BE2C (cell line): ENCODE measurements around the gene ATP6V0E2.
"Not testable (repeated sequence)": the region's sequence is repeated elsewhere in the genome, so short reads cannot be mapped to it uniquely, and the experiment has no call there.

ENCODE experiments used
- DNase-seq: peaks from one replicate; pipeline ENCODE4 v3.0.0-alpha.2; 2020
- H3K27me3 ChIP-seq: fragments of 250-450 bp; sonication (Bioruptor Pico); 2 replicates; pipeline ENCODE4 v1.5.1; 2020; ENCODE audit warnings: mild to moderate bottlenecking
- H3K36me3 ChIP-seq: fragments of 250-450 bp; sonication (Bioruptor Pico); 2 replicates; pipeline ENCODE4 v1.5.1; 2020; ENCODE audit warnings: mild to moderate bottlenecking
- H3K4me1 ChIP-seq: fragments of 250-450 bp; sonication (Bioruptor Pico); 2 replicates; pipeline ENCODE4 v1.5.1; 2020
- H3K4me3 ChIP-seq: 2 replicates; pipeline ENCODE4 v1.5.1; 2011; ENCODE audit warnings: low read depth, low read length
- H3K9me3 ChIP-seq: fragments of 250-450 bp; sonication (Bioruptor Pico); 2 replicates; pipeline ENCODE4 v1.5.1; 2020
- CTCF ChIP-seq: IDR thresholded peaks from 2 replicates; pipeline ENCODE4 v1.5.1; 2012; ENCODE audit warnings: mild to moderate bottlenecking, low read depth, low read length

Gene ATP6V0E2

GRCh38 chr7:149827089-149827981, 46.4 kb upstream of the ATP6V0E2 start:
- no peak overlapping the region; the same call in 1 of the 2 replicates for H3K4me3 ChIP-seq
- peak; percentile 47 for DNase-seq
- no peak for TF ChIP-seq CTCF

GRCh38 chr7:149828357-149829309, 45.1 kb upstream of the ATP6V0E2 start:
- no peaks in the 10 kb centered on the region for H3K27me3 ChIP-seq
- DNase-seq, result no peak
- H3K4me1 ChIP-seq, result peaks cover 8% of the 10 kb centered on the region; the same call in 1 of the 2 replicates
- H3K4me3 ChIP-seq, result no peak overlapping the region
- no peaks in the 10 kb centered on the region for H3K36me3 ChIP-seq
- TF ChIP-seq CTCF, result no peak
- peaks cover under 1% of the 10 kb centered on the region; the same call in 1 of the 2 replicates for H3K9me3 ChIP-seq

More at GRCh38 chr7:149827089-149827981, 46.4 kb upstream of the ATP6V0E2 start:
- Histone ChIP-seq H3K9me3 (peaks cover 3% of the 10 kb centered on the region; the same call in 1 of the 2 replicates), H3K27me3 (no peaks in the 10 kb centered on the region), H3K36me3 (no peaks in the 10 kb centered on the region), H3K4me1 (peaks cover 12% of the 10 kb centered on the region)

GRCh38 chr7:149830527-149830926, 43.2 kb upstream of the ATP6V0E2 start:
- not testable (repeated sequence) for H3K4me1 ChIP-seq, H3K9me3 ChIP-seq, H3K4me3 ChIP-seq, H3K27me3 ChIP-seq, DNase-seq, H3K36me3 ChIP-seq

- H3K27me3 ChIP-seq, result no peaks in the 10 kb centered on the region
- H3K36me3 ChIP-seq, result no peaks in the 10 kb centered on the region
- TF ChIP-seq CTCF, result no peak
- DNase-seq, result no peak
- H3K9me3 ChIP-seq, result no peaks in the 10 kb centered on the region
- no peak overlapping the region for H3K4me3 ChIP-seq
- H3K4me1 ChIP-seq, result peaks cover 8% of the 10 kb centered on the region; the same call in 1 of the 2 replicates
Measured at GRCh38 chr7:149830997-149831740, 42.6 kb upstream of the ATP6V0E2 start.

GRCh38 chr7:149831741-149832219, 42.0 kb upstream of the ATP6V0E2 start:
- DNase-seq, result no peak
- no peaks in the 10 kb centered on the region for H3K36me3 ChIP-seq
- no peak overlapping the region for H3K4me3 ChIP-seq
- peaks cover 8% of the 10 kb centered on the region; the same call in 1 of the 2 replicates for H3K4me1 ChIP-seq
- H3K27me3 ChIP-seq, result no peaks in the 10 kb centered on the region
- no peak for TF ChIP-seq CTCF
- no peaks in the 10 kb centered on the region for H3K9me3 ChIP-seq
